Measurements from ENCODE around the gene EVC2.

DNA sequence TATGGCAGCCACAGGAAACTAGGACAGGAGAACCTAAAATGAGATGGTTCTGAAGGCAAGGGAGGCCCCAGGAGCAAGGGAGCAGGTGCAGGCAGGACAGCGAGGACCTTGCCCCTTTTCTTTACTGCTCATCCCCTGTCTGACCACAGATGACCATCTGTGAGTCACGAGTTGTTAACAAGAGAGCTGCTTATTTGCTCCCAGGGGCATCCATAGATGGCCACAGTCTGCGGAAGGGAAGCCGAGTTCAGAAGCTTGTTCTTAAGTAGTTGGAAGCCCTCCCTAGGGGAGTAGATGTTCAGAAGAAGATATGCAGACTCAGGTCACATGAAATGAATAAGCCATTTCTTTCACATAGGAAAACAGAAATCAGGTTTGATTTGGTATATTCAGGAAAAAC is 69.4 kb downstream of the EVC2 start:
- TF ChIP-seq, protein P1, sequence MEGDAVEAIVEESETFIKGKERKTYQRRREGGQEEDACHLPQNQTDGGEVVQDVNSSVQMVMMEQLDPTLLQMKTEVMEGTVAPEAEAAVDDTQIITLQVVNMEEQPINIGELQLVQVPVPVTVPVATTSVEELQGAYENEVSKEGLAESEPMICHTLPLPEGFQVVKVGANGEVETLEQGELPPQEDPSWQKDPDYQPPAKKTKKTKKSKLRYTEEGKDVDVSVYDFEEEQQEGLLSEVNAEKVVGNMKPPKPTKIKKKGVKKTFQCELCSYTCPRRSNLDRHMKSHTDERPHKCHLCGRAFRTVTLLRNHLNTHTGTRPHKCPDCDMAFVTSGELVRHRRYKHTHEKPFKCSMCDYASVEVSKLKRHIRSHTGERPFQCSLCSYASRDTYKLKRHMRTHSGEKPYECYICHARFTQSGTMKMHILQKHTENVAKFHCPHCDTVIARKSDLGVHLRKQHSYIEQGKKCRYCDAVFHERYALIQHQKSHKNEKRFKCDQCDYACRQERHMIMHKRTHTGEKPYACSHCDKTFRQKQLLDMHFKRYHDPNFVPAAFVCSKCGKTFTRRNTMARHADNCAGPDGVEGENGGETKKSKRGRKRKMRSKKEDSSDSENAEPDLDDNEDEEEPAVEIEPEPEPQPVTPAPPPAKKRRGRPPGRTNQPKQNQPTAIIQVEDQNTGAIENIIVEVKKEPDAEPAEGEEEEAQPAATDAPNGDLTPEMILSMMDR (conservative IDR thresholded peaks at IDR 0.05; ENCODE audit: low read depth, low read length) = no peak
- TF ChIP-seq EZH2 (IDR thresholded peaks at IDR 0.05; ENCODE audit: low read length, unreplicated experiment) = no peak

Data from PC-3 (cell line).